ENCODE results near the gene AP1S1.

DNA sequence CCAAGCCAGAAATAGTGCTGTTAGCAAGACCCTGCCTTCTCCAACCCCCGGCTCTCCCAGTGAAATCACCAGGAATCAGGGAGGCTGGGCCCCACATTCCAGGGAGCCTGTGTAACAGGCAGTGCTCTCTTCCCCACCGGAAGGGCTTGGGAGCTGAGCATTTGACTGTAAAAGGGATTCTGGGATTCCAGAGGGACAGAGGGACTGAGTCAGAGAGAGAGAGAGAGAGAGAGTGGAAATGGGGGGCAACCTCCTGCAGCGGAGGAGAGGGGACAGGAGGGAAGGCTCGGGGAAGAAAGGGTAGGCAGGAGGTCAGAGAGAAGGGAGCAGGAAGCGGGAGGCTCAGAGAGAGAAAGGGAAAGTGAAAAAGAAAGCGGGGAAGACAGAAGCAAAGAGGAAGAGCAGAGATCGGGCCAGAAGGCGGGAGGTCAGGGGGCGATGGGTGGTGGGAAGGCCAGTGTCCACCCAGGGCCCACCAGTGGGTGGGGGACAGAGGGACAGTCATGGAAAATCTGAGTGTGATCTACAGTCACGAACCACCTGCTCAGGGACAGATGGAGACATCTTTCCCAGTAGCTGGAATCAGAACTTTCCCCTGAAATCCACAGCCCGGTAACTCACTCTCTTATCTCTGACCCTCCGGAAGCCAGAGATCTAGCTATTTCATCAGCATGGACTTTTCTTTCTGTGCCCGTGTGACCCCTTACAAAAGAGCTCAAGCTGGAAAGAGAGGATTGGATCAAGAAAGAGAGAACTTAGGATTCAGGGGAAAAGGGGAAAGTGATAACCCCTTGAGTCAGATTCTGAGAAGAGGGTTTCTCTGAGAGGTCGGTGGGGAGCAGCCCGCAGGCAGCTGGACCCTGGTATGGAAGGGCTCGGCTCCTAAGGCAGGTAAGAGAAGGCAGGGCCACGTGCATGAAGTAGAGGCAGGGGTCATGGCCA lies 32.0 kb upstream of the AP1S1 start:
- TF ChIP-seq POLR2A (IDR thresholded peaks at IDR 0.05; ENCODE audit: low read length), result no peak
- TF ChIP-seq GATA1 (IDR thresholded peaks at IDR 0.05; ENCODE audit: low read depth, low read length), result no peak
